K562 (cell line): Measurements from ENCODE around the gene PCDH1. TPM values are rescaled to one million over a fixed set of nuclear protein-coding genes. Genes with fewer than 3 reads are reported as not detected.

Experiments used
- ARID1B ChIP-seq: fragments of 450-650 bp; IDR thresholded peaks from 2 replicates; pipeline ENCODE4 v1.6.1; 2016; ENCODE audit warnings: antibody characterized with exemption, mild to moderate bottlenecking, inconsistent platforms
- DDX20 ChIP-seq: fragments of 450-650 bp; IDR thresholded peaks from 2 replicates; pipeline ENCODE4 v1.6.1; 2016; ENCODE audit warnings: missing genetic modification characterization, low read depth, mild to moderate bottlenecking, missing compliant biosample characterization, moderate library complexity
- DPF2 ChIP-seq: fragments of 450-650 bp; IDR thresholded peaks from 2 replicates; pipeline ENCODE4 v1.6.1; 2016
- HDAC6 ChIP-seq: IDR thresholded peaks from 2 replicates; pipeline ENCODE4 v1.6.1; 2012; ENCODE audit warnings: low read depth, mild to moderate bottlenecking, control low read depth, inconsistent platforms, low read length, moderate library complexity
- JUND ChIP-seq, 2 experiments: IDR thresholded peaks; 2 replicates in 1 of 2; 3 replicates in 1 of 2; pipeline ENCODE4 v1.6.1; 2011; ENCODE audit warnings: borderline replicate concordance in 2 of 2, low read depth in 2 of 2, low read length in 2 of 2, improper control_type of control experiment in 1 of 2, missing biosample characterization in 1 of 2, missing genetic modification characterization in 1 of 2, missing genetic modification reagents in 1 of 2
- KDM2B ChIP-seq: fragments of 250-450 bp; sonication (Bioruptor Pico); IDR thresholded peaks from 2 replicates; pipeline ENCODE4 v1.8.0; 2021; ENCODE audit warnings: mild to moderate bottlenecking, moderate library complexity
- PTRF ChIP-seq: fragments of 450-650 bp; IDR thresholded peaks from 2 replicates; pipeline ENCODE4 v1.6.1; 2016; ENCODE audit warnings: mild to moderate bottlenecking, missing genetic modification characterization, missing compliant biosample characterization
- RHOXF2B ChIP-seq: fragments of 250-450 bp; sonication (Bioruptor Pico); conservative IDR thresholded peaks from 2 replicates; pipeline ENCODE4 v1.5.1; 2021
- SMARCA5 ChIP-seq: fragments of 450-650 bp; IDR thresholded peaks from 2 replicates; pipeline ENCODE4 v1.6.1; 2016
- ZZZ3 ChIP-seq: fragments of 450-650 bp; IDR thresholded peaks from 2 replicates; pipeline ENCODE4 v1.6.1; 2016; ENCODE audit warnings: antibody characterized with exemption, mild to moderate bottlenecking, moderate library complexity
- polyA plus RNA-seq, 8 experiments: library from polyadenylated mRNA; depleted of rRNA in 4 of 8; stranded (reverse) in 5 of 8; unstranded in 3 of 8; fragments of >200 nt; fragmentation: Nextera tagmentation in 2 of 8; fragmentation: Illumina TruSeq in 1 of 8; extraction: Ambion mirVana in 2 of 8; extraction: Trizol in 1 of 8; gene quantifications; 2 replicates each; pipeline versions ENCODE4 v1.2.1 to v1.2.3, GENCODE V29; 2011 to 2014; ENCODE audit warnings: inconsistent platforms in 1 of 8, missing spikeins in 1 of 8
- total RNA-seq, 7 experiments: library from RNA; depleted of rRNA in 6 of 7; stranded (reverse); fragments of >200 nt in 6 of 7; fragmentation: Illumina TruSeq in 2 of 7; extraction: Trizol in 2 of 7; gene quantifications; 2 replicates each; pipeline versions ENCODE4 v1.2.1 to v1.2.3, GENCODE V29; 2011 to 2021; ENCODE audit warnings: low replicate concordance in 1 of 7
- TF ChIP-seq, protein P1 (sequence below), 2 experiments: IDR thresholded peaks in 1 of 2; conservative IDR thresholded peaks in 1 of 2; 2 replicates each; pipeline ENCODE4 v1.6.1; 2016; ENCODE audit warnings: low read depth in 2 of 2, mild to moderate bottlenecking in 1 of 2, missing compliant biosample characterization in 1 of 2, missing genetic modification characterization in 1 of 2, moderate library complexity in 1 of 2
- TF ChIP-seq, protein P2 (sequence below): fragments of 450-650 bp; formaldehyde crosslinking; IDR thresholded peaks from 2 replicates; pipeline ENCODE4 v1.4.0; 2020; ENCODE audit warnings: mild to moderate bottlenecking, moderate library complexity
- TF ChIP-seq, protein P3 (sequence below), 2 experiments: fragments of 450-650 bp; IDR thresholded peaks; 2 replicates each; pipeline ENCODE4 v1.6.1; 2016
- TF ChIP-seq, protein P4 (sequence below): fragments of 450-650 bp; formaldehyde crosslinking; IDR thresholded peaks from 2 replicates; pipeline ENCODE4 v1.4.0; 2020; ENCODE audit warnings: mild to moderate bottlenecking, moderate library complexity
- TF ChIP-seq, protein P5 (sequence below): fragments of 450-650 bp; IDR thresholded peaks from 2 replicates; pipeline ENCODE4 v1.7.0; 2016; ENCODE audit warnings: borderline replicate concordance

Gene PCDH1
- total and polyA plus RNA-seq, 9 of the 15 experiments (the other 6 are each of a cell fraction or from before 2014, with no cell fraction given), result 0.11 to 3.6 (median 1.9) TPM; not detected in 1

DNA sequence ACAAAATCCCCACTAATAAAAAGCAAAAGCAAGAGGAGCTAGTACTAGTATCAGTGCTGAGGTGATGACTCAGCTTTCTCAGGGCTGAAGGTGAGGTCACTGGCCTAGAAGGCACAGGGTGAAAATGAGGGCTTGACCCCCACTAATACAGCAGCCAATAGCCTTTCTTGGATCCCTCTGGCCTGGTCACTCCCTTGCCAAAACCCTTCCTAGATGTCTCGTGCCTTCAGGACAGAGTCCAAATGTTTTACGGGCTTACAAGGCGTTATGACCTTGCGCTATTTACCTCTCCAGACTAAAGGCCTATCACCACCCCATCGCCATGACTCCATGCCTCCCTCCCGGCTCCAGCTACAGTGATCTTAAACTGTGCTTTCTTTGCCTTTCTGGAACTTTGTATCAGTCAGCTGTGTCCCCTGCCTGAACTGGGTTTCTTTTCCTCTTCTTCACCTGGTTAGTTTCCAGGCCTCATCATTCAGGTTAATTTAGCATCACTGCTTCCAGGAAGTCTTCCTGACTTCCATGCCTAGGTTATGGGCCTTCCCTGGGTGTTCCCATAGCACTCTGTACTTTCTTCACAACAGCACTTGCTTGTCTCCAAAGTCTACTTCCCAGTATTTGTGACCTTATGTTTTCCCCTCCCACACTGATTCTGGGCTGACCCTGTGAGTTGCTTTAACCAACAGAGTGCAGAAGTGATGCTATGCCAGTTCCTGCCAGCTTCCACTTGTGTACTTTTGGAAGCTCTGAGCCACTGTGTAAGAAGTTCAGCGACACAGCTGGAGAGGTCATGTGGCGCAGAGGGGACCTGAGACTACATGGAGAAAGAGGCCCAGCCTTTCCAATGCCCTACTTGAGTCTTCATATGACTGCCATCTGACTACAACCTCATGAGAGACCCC lies 41.3 kb upstream of the PCDH1 start (continued):
- TF ChIP-seq SMARCA5 (0 out of 2 replicates have a peak, but pooled peaks have one; percentile 24), HDAC6 (no peak), KDM2B (CRISPR knock-in tag) (no peak), DPF2 (peak; percentile 88), ZZZ3 (no peak), JUND (IDR thresholded peaks at IDR 0.05; ENCODE audit: borderline replicate concordance, low read depth, low read length) (peak; percentile 91), JUND (tag; IDR thresholded peaks at IDR 0.05; ENCODE audit: borderline replicate concordance, low read depth, low read length) (peak; percentile 93; the same call in 2 of the 3 replicates), DDX20 (tag) (0 out of 2 replicates have a peak, but pooled peaks have one; percentile 43), RHOXF2B (no peak), ARID1B (peak; percentile 73), PTRF (tag) (no peak)
- TF ChIP-seq, protein P1, sequence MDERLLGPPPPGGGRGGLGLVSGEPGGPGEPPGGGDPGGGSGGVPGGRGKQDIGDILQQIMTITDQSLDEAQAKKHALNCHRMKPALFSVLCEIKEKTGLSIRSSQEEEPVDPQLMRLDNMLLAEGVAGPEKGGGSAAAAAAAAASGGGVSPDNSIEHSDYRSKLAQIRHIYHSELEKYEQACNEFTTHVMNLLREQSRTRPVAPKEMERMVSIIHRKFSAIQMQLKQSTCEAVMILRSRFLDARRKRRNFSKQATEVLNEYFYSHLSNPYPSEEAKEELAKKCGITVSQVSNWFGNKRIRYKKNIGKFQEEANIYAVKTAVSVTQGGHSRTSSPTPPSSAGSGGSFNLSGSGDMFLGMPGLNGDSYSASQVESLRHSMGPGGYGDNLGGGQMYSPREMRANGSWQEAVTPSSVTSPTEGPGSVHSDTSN (CRISPR knock-in tag; IDR thresholded peaks at IDR 0.05; ENCODE audit: low read depth), result no peak
- TF ChIP-seq, protein P1 (tag; conservative IDR thresholded peaks at IDR 0.05; ENCODE audit: low read depth), result no peak
- TF ChIP-seq, protein P2, sequence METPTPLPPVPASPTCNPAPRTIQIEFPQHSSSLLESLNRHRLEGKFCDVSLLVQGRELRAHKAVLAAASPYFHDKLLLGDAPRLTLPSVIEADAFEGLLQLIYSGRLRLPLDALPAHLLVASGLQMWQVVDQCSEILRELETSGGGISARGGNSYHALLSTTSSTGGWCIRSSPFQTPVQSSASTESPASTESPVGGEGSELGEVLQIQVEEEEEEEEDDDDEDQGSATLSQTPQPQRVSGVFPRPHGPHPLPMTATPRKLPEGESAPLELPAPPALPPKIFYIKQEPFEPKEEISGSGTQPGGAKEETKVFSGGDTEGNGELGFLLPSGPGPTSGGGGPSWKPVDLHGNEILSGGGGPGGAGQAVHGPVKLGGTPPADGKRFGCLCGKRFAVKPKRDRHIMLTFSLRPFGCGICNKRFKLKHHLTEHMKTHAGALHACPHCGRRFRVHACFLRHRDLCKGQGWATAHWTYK (CRISPR knock-in tag), result 0 out of 2 replicates have a peak, but pooled peaks have one; percentile 54
- TF ChIP-seq, protein P3, sequence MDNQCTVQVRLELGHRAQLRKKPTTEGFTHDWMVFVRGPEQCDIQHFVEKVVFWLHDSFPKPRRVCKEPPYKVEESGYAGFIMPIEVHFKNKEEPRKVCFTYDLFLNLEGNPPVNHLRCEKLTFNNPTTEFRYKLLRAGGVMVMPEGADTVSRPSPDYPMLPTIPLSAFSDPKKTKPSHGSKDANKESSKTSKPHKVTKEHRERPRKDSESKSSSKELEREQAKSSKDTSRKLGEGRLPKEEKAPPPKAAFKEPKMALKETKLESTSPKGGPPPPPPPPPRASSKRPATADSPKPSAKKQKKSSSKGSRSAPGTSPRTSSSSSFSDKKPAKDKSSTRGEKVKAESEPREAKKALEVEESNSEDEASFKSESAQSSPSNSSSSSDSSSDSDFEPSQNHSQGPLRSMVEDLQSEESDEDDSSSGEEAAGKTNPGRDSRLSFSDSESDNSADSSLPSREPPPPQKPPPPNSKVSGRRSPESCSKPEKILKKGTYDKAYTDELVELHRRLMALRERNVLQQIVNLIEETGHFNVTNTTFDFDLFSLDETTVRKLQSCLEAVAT (IDR thresholded peaks at IDR 0.05), result 0 out of 4 replicates have a peak, but pooled peaks of 1 of the 2 experiments have one; percentile 23
- TF ChIP-seq, protein P4, sequence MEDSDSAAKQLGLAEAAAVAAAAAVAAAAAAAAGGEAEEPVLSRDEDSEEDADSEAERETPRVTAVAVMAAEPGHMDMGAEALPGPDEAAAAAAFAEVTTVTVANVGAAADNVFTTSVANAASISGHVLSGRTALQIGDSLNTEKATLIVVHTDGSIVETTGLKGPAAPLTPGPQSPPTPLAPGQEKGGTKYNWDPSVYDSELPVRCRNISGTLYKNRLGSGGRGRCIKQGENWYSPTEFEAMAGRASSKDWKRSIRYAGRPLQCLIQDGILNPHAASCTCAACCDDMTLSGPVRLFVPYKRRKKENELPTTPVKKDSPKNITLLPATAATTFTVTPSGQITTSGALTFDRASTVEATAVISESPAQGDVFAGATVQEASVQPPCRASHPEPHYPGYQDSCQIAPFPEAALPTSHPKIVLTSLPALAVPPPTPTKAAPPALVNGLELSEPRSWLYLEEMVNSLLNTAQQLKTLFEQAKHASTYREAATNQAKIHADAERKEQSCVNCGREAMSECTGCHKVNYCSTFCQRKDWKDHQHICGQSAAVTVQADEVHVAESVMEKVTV (CRISPR knock-in tag), result no peak
- TF ChIP-seq, protein P5, sequence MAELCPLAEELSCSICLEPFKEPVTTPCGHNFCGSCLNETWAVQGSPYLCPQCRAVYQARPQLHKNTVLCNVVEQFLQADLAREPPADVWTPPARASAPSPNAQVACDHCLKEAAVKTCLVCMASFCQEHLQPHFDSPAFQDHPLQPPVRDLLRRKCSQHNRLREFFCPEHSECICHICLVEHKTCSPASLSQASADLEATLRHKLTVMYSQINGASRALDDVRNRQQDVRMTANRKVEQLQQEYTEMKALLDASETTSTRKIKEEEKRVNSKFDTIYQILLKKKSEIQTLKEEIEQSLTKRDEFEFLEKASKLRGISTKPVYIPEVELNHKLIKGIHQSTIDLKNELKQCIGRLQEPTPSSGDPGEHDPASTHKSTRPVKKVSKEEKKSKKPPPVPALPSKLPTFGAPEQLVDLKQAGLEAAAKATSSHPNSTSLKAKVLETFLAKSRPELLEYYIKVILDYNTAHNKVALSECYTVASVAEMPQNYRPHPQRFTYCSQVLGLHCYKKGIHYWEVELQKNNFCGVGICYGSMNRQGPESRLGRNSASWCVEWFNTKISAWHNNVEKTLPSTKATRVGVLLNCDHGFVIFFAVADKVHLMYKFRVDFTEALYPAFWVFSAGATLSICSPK, result no peak
